ENCODE results near the gene ZNF25.
"Not testable (repeated sequence)": the region's sequence is repeated elsewhere in the genome, so short reads cannot be mapped to it uniquely, and the experiment has no call there.

ZNF25 gene

DNA sequence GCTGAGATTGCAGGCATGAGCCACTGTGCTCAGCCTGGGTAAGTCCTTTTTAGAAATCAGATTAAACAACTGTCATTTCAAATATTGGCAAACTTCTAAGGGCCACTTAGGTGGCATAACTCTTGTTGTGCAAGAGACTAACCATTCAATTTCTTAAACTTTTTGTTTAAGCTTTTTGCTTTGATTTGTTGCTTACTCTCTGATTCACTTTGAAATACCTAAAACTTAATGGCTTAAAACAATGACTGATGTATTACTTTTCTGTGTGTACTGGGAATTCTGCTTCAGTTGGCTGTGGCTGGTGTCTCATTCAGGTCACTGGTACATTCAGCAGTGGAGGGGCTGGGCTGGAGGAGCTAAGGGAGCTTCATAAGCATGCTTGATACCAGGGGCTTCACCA is 28.9 kb downstream of the ZNF25 start:
- DNase-seq (ENCODE audit: low read depth), result no peak

DNA sequence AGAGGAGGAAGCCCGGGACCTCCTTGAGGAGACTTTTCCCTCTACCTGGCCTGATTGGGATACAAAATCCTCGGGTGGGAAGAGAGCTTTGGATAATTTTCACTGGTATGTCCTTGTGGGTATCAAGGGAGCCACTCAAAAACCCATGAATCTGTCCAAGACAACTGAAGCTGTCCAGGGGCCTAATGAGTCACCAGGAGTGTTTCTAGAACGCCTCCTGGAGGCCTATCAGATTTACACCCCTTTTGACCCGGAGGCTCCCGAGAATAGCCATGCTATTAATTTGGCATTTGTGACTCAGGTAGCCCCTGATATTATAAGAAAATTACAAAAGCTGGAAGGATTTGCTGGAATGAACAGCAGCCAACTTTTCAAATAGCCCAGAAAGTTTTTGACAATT is 38.6 kb downstream of the ZNF25 start:
- DNase-seq (ENCODE audit: low read depth), result no peak

DNA sequence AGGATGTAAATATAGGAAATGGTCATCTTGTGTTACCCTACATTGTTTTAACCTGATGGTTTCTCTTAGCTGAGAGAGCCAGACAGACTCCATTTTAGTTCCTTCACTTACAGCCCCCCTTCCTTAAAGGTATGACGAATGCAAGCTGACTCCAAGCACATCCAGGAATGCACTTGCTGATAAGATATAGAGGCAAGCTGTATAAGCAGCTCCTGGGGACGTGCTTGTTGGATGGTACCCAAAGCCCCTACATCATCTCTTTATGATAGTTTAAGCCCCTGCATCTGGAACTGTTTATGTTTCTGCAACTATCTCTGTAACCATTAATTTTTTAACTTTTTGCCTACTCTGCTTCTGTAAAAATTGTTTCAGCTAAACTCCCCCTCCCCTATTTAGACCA is 41.7 kb downstream of the ZNF25 start:
- DNase-seq (ENCODE audit: low read depth), result no peak

DNA sequence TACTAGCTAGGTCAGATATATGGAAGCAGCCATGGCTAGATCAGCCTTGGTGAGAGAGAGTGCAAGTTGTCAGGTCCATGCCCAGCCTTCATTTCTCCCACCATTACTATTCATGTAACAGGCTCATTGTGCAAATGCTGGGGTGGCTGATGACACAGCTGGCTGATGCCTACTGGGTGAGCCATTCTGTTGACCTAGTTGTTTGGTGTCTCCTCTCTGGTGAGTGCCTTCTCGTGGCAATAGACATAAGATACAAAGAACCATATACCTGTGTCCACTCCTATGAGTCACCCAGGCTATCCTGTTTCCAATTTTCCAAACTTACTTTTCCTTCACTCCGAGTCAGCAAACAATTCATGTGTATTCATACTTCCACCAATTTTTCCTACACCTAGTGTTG is 46.0 kb downstream of the ZNF25 start:
- DNase-seq (ENCODE audit: low read depth), result no peak

DNA sequence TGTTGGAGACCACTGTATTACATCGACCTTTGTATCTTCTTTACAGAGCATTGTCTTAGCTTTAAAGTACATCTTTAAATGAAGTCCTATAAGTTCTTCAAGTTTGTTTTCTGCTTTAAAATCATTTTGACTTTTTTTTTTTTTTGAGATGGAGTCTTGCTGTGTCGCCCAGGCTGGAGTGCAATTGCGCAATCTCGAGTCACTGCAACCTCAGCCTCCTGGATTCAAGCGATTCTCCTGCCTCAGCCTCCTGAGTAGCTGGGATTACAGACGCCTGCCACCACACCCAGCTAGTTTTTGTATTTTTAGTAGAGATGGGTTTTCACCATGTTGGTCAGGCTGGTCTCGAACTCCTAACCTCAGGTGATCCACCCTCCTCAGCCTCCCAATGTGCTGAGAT is 68.3 kb downstream of the ZNF25 start:
- not testable (repeated sequence) for DNase-seq (ENCODE audit: low read depth)

DNA sequence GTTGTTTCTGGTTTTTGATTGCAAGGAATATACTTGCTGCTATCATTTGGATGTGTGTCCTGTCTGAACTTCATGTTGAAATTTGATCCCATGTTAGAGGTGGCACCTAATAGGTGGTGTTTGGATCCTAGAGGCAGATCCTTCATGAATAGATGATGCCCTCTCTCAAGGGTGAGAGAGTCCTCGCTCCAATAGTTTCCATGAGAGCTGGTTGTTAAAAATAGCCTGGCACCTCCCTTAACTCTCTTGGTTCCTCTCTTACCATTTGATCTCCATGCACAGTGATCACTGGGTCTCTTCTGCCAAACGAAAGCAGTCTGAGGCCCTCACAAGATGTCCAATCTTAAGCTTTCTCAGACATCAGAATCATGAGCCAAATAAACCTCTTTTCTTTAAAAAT is 70.1 kb downstream of the ZNF25 start:
- no peak for DNase-seq (ENCODE audit: low read depth)
